Measurements from ENCODE around the gene PDSS1. TPM values are rescaled to one million over a fixed set of nuclear protein-coding genes. Genes with fewer than 3 reads are reported as not detected.
A peak's percentile ranks its signal among the peaks of the same experiment; 100 is the strongest.

PDSS1 gene
- total RNA-seq, 5 donors from 2014 or later (not counting 1 experiment from before 2014, with no cell fraction given): 2.1 to 6.2 (median 2.9) TPM

- DNase-seq: no peak
- Mint-ChIP-seq H3K4me1 (peaks cover 2 to 8% (median 4%) of the 10 kb centered on the region in 3 donors), H3K9me3 (no peaks in the 10 kb centered on the region), H3K27me3 (no peaks in the 10 kb centered on the region), H3K27ac (peak overlapping the region in 1 of 2 donors; percentile 58), H3K36me3 (peaks cover 41% of the 10 kb centered on the region), H3K4me3 (no peak overlapping the region)
- ATAC-seq (replicated peaks in 1 of 4): no peak
- WGBS (ENCODE audit: insufficient coverage): 98% methylated on average over 4 of the region's 4 CpGs
- H3K4me3 ChIP-seq (ENCODE audit: control insufficient read depth in 1 of 2, extremely low read depth in 1 of 2, low read length in 1 of 2): no peak overlapping the region
- H3K36me3 ChIP-seq (ENCODE audit: control insufficient read depth in 2 of 2, extremely low read depth in 1 of 2, insufficient read depth in 1 of 2, low read length in 1 of 2): peaks cover 0 to 33% of the 10 kb centered on the region in 2 donors
- no peak overlapping the region for H3K27ac ChIP-seq (ENCODE audit: low read length)
- ChIA-PET POLR2A (no interaction called here), CTCF (interaction anchor here in 1 of 2 donors (0.6 kb wide), 1 partner anchor 41 kb away, joined by 7 read pairs; no protein-coding TSS in a partner anchor)
- H3K4me1 ChIP-seq (ENCODE audit: control insufficient read depth in 1 of 2, extremely low read depth in 1 of 2, insufficient read depth in 2 of 2, low read length in 2 of 2): no peaks in the 10 kb centered on the region
- H3K27me3 ChIP-seq (replicated peaks in 1 of 2; ENCODE audit: control insufficient read depth in 2 of 2, extremely low read depth in 1 of 2, insufficient read depth in 2 of 2, low read length in 1 of 2): no peaks in the 10 kb centered on the region
- no peaks in the 10 kb centered on the region for H3K9me3 ChIP-seq
These were observed 61.5 kb downstream of the PDSS1 start for GRCh38 chr10:26759008-26759407.

DNA sequence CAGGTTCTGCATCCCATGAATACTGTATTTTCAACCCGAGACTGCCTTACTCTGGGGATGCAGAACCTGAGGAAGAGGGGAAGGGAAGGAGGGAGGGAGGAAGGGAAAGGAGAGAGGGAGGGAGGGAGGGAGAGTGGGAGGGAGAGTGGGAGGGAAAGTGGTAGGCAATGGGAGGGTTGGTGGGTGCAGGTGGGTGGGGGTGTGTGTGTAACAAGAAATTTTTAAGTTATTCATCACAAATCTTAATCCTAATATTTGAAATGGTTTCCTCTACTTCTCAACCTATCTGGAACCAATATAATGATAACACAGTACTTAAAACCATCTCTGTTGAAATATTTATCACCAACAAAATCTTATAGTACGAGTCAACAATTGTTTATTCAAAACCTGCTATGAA, 68.0 kb downstream of the PDSS1 start:
- H3K36me3 ChIP-seq (ENCODE audit: control insufficient read depth in 2 of 2, extremely low read depth in 1 of 2, insufficient read depth in 1 of 2, low read length in 1 of 2): peaks cover 0 to 38% of the 10 kb centered on the region in 2 donors

GRCh38 chr10:26770069-26770468, 72.6 kb downstream of the PDSS1 start:
- CTCF ChIA-PET: no interaction called here
- H3K27ac Mint-ChIP-seq: no peak overlapping the region
- POLR2A ChIA-PET: interaction anchor here in 1 of 2 donors (0.6 kb wide), 2 partner anchors 13 kb away, joined by 3 read pairs; no protein-coding TSS in a partner anchor

More for the DNA sequence above, 68.0 kb downstream of the PDSS1 start:
- ChIA-PET POLR2A (no interaction called here), CTCF (no interaction called here)
- Histone ChIP-seq H3K4me1 (ENCODE audit: control insufficient read depth in 1 of 2, extremely low read depth in 1 of 2, insufficient read depth in 2 of 2, low read length in 2 of 2) (no peaks in the 10 kb centered on the region), H3K27ac (ENCODE audit: low read length) (no peak overlapping the region), H3K9me3 (no peaks in the 10 kb centered on the region), H3K27me3 (replicated peaks in 1 of 2; ENCODE audit: control insufficient read depth in 2 of 2, extremely low read depth in 1 of 2, insufficient read depth in 2 of 2, low read length in 1 of 2) (no peaks in the 10 kb centered on the region), H3K4me3 (ENCODE audit: control insufficient read depth in 1 of 2, extremely low read depth in 1 of 2, low read length in 1 of 2) (no peak overlapping the region)
- Mint-ChIP-seq H3K4me1 (peaks cover 1 to 10% (median 2%) of the 10 kb centered on the region in 3 donors), H3K27me3 (no peaks in the 10 kb centered on the region), H3K36me3 (peaks cover 44% of the 10 kb centered on the region), H3K27ac (no peak overlapping the region), H3K4me3 (no peak overlapping the region), H3K9me3 (no peaks in the 10 kb centered on the region)
- DNase-seq (no peak), ATAC-seq (replicated peaks in 1 of 4) (no peak)
- WGBS (ENCODE audit: insufficient coverage): 100% methylated on average over 1 of the region's 2 CpGs

DNA sequence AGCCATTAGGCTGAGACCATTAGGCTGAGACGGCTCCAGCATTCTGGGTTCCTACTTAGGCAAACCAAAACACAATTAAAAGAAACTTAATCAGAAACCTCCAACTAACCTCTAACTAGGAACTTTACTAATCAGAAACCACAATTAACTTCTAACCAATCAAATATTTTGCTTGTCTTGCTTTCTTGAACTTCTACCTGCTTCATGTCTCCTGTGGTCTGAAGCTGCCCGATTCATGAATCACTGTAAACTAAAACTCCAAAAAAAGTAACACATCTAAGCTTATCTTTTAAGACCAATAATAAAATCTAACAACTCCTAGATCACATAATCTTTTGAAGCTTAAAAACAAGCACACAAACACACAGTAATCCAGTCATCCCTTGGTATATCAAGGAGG, 76.1 kb downstream of the PDSS1 start:
- Histone ChIP-seq H3K27ac (ENCODE audit: low read length) (no peak overlapping the region), H3K9me3 (no peaks in the 10 kb centered on the region), H3K36me3 (ENCODE audit: control insufficient read depth in 2 of 2, extremely low read depth in 1 of 2, insufficient read depth in 1 of 2, low read length in 1 of 2) (peaks cover 0 to 10% of the 10 kb centered on the region in 2 donors), H3K4me1 (ENCODE audit: control insufficient read depth in 1 of 2, extremely low read depth in 1 of 2, insufficient read depth in 2 of 2, low read length in 2 of 2) (peaks cover 0 to 6% of the 10 kb centered on the region in 2 experiments), H3K4me3 (ENCODE audit: control insufficient read depth in 1 of 2, extremely low read depth in 1 of 2, low read length in 1 of 2) (no peak overlapping the region), H3K27me3 (replicated peaks in 1 of 2; ENCODE audit: control insufficient read depth in 2 of 2, extremely low read depth in 1 of 2, insufficient read depth in 2 of 2, low read length in 1 of 2) (no peaks in the 10 kb centered on the region)
- Mint-ChIP-seq H3K4me3 (no peak overlapping the region), H3K4me1 (peaks cover 64 to 69% (median 64%) of the 10 kb centered on the region in 3 donors), H3K27ac (peak overlapping the region in 1 of 2 donors; percentile 44), H3K27me3 (no peaks in the 10 kb centered on the region), H3K36me3 (peaks cover 26% of the 10 kb centered on the region), H3K9me3 (no peaks in the 10 kb centered on the region)
- CTCF ChIA-PET: no interaction called here
- ATAC-seq (replicated peaks in 1 of 4): no peak
- WGBS (ENCODE audit: insufficient coverage): 73% methylated on average over 2 of the region's 2 CpGs
- POLR2A ChIA-PET: no interaction called here
- no peak for DNase-seq

More at GRCh38 chr10:26770069-26770468, 72.6 kb downstream of the PDSS1 start:
- Mint-ChIP-seq H3K9me3 (no peaks in the 10 kb centered on the region), H3K4me1 (peaks cover 33 to 43% (median 33%) of the 10 kb centered on the region in 3 donors), H3K4me3 (no peak overlapping the region), H3K36me3 (peaks cover 32% of the 10 kb centered on the region), H3K27me3 (no peaks in the 10 kb centered on the region)
- peaks cover 0 to 4% of the 10 kb centered on the region in 2 experiments for H3K4me1 ChIP-seq (ENCODE audit: control insufficient read depth in 1 of 2, extremely low read depth in 1 of 2, insufficient read depth in 2 of 2, low read length in 2 of 2)
- no peak for DNase-seq
- H3K9me3 ChIP-seq: no peaks in the 10 kb centered on the region
- no peaks in the 10 kb centered on the region for H3K27me3 ChIP-seq (replicated peaks in 1 of 2; ENCODE audit: control insufficient read depth in 2 of 2, extremely low read depth in 1 of 2, insufficient read depth in 2 of 2, low read length in 1 of 2)
- H3K27ac ChIP-seq (ENCODE audit: low read length): no peak overlapping the region
- no peak overlapping the region for H3K4me3 ChIP-seq (ENCODE audit: control insufficient read depth in 1 of 2, extremely low read depth in 1 of 2, low read length in 1 of 2)
- WGBS (ENCODE audit: insufficient coverage): no CpG with 5 or more reads among the region's 4 CpGs
- no peak for ATAC-seq (replicated peaks in 1 of 4)
- H3K36me3 ChIP-seq (ENCODE audit: control insufficient read depth in 2 of 2, extremely low read depth in 1 of 2, insufficient read depth in 1 of 2, low read length in 1 of 2): peaks cover 0 to 12% of the 10 kb centered on the region in 2 donors

DNA sequence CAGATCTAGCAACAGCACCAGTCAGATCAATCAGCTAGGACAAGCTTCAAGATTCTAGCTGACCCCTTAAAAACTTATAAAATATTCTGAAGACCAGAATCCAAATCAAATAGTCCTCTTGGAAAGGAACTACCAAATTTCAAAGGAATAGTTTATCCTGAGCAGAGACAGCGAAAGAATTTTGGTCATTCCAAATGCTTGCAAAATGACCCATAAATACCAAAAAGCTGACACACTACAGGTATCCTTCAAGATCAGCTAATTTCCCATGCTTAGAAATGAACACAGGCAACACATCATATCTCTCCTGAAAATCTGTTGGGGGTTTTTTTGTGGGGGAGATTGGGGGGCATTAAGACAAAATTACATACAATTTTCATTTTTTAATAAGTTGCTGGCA, 78.8 kb downstream of the PDSS1 start:
- DNase-seq: no peak
- POLR2A ChIA-PET: no interaction called here
- peaks cover 80 to 83% (median 80%) of the 10 kb centered on the region in 3 donors for H3K4me1 Mint-ChIP-seq
- Histone ChIP-seq H3K27ac (ENCODE audit: low read length) (no peak overlapping the region), H3K9me3 (no peaks in the 10 kb centered on the region), H3K36me3 (ENCODE audit: control insufficient read depth in 2 of 2, extremely low read depth in 1 of 2, insufficient read depth in 1 of 2, low read length in 1 of 2) (peaks cover 0 to 8% of the 10 kb centered on the region in 2 donors), H3K4me1 (ENCODE audit: control insufficient read depth in 1 of 2, extremely low read depth in 1 of 2, insufficient read depth in 2 of 2, low read length in 2 of 2) (peaks cover 7 to 19% of the 10 kb centered on the region in 2 experiments), H3K4me3 (ENCODE audit: control insufficient read depth in 1 of 2, extremely low read depth in 1 of 2, low read length in 1 of 2) (no peak overlapping the region), H3K27me3 (replicated peaks in 1 of 2; ENCODE audit: control insufficient read depth in 2 of 2, extremely low read depth in 1 of 2, insufficient read depth in 2 of 2, low read length in 1 of 2) (no peaks in the 10 kb centered on the region)
- ATAC-seq (replicated peaks in 1 of 4): no peak
- no CpG with 5 or more reads among the region's 1 CpG for WGBS (ENCODE audit: insufficient coverage)
- CTCF ChIA-PET: interaction anchor here (0.6 to 0.9 kb wide), 3 partner anchors 22 to 479 kb away, joined by 3 to 9 read pairs (median 3); no protein-coding TSS in a partner anchor
- H3K4me3 Mint-ChIP-seq: no peak overlapping the region
- H3K9me3 Mint-ChIP-seq: no peaks in the 10 kb centered on the region
- H3K27ac Mint-ChIP-seq: peak overlapping the region in 1 of 2 donors; percentile 34
- H3K36me3 Mint-ChIP-seq: peaks cover 16% of the 10 kb centered on the region
- H3K27me3 Mint-ChIP-seq: no peaks in the 10 kb centered on the region

- WGBS (ENCODE audit: insufficient coverage): 94% methylated on average over 2 of the region's 2 CpGs
- H3K4me3 Mint-ChIP-seq: no peak overlapping the region
These were observed 80.2 kb downstream of the PDSS1 start for GRCh38 chr10:26777686-26778085.

More at GRCh38 chr10:26777686-26778085, 80.2 kb downstream of the PDSS1 start:
- H3K4me3 ChIP-seq (ENCODE audit: control insufficient read depth in 1 of 2, extremely low read depth in 1 of 2, low read length in 1 of 2): no peak overlapping the region
- no peak for DNase-seq
- no peaks in the 10 kb centered on the region for H3K9me3 ChIP-seq
- no peak overlapping the region for H3K27ac ChIP-seq (ENCODE audit: low read length)
- ChIA-PET CTCF (no interaction called here), POLR2A (no interaction called here)
- H3K4me1 ChIP-seq (ENCODE audit: control insufficient read depth in 1 of 2, extremely low read depth in 1 of 2, insufficient read depth in 2 of 2, low read length in 2 of 2): peaks cover 7 to 30% of the 10 kb centered on the region in 2 experiments
- no peaks in the 10 kb centered on the region for H3K27me3 ChIP-seq (replicated peaks in 1 of 2; ENCODE audit: control insufficient read depth in 2 of 2, extremely low read depth in 1 of 2, insufficient read depth in 2 of 2, low read length in 1 of 2)
- H3K9me3 Mint-ChIP-seq: no peaks in the 10 kb centered on the region
- H3K36me3 Mint-ChIP-seq: peaks cover 16% of the 10 kb centered on the region
- H3K27me3 Mint-ChIP-seq: no peaks in the 10 kb centered on the region
- ATAC-seq (replicated peaks in 1 of 4): no peak
- H3K4me1 Mint-ChIP-seq: peaks cover 86 to 88% (median 88%) of the 10 kb centered on the region in 3 donors
- H3K27ac Mint-ChIP-seq: peak overlapping the region in 1 of 2 donors; percentile 35
- peaks cover 0 to 8% of the 10 kb centered on the region in 2 donors for H3K36me3 ChIP-seq (ENCODE audit: control insufficient read depth in 2 of 2, extremely low read depth in 1 of 2, insufficient read depth in 1 of 2, low read length in 1 of 2)
